T-helper 17 cell (primary cell): ENCODE data around the gene TCP10L. TPM values are rescaled to one million over a fixed set of nuclear protein-coding genes. Genes with fewer than 3 reads are reported as not detected.
"Not testable (repeated sequence)": the region's sequence is repeated elsewhere in the genome, so short reads cannot be mapped to it uniquely, and the experiment has no call there.

Experiments used
- ATAC-seq: fragments of 150-1000 bp; cut with Tn5 transposase; 2 replicates; pipeline ENCODE4 v1.10.0; 2021; ENCODE audit warnings: mild to moderate bottlenecking, moderate library complexity
- DNase-seq, 3 donors: peaks; one replicate each; pipeline versions ENCODE4 v3.0.0 to v3.0.0-alpha.2; 2020 to 2021
- H3K9me3 ChIP-seq: one replicate; pipeline ENCODE4 v1.7.0; 2013; ENCODE audit warnings: low read length, mild to moderate bottlenecking; ENCODE audit not compliant: control insufficient read depth, poor library complexity, severe bottlenecking
- H3K27ac Mint-ChIP-seq: one replicate; pipeline ENCODE4 v1.8.0; 2022; ENCODE audit warnings: mild to moderate bottlenecking, moderate library complexity, mixed read lengths
- H3K27me3 Mint-ChIP-seq: one replicate; pipeline ENCODE4 v1.8.0; 2022; ENCODE audit warnings: mixed read lengths
- H3K36me3 Mint-ChIP-seq: one replicate; pipeline ENCODE4 v1.8.0; 2022; ENCODE audit warnings: low read depth, mixed read lengths
- H3K4me1 Mint-ChIP-seq: one replicate; pipeline ENCODE4 v1.8.0; 2022; ENCODE audit warnings: mild to moderate bottlenecking, mixed read lengths
- H3K4me3 Mint-ChIP-seq: one replicate; pipeline ENCODE4 v1.8.0; 2022; ENCODE audit warnings: mild to moderate bottlenecking, moderate library complexity, mixed read lengths
- total RNA-seq, 4 donors: library from RNA in 2 of 4; stranded (reverse) in 2 of 4; gene quantifications; one replicate each; pipeline ENCODE4 v1.2.3 and lab custom pipeline; 2022 to 2026

Gene TCP10L
- total RNA-seq (under 1 TPM in 1 of 2 donors, not detected in 1; 0.57 TPM), total RNA-seq (lab: John Stamatoyannopoulos, UW) (0.12 to 0.90 reads per million in 2 donors)

- no peaks in the 10 kb centered on the region for H3K36me3 Mint-ChIP-seq
- DNase-seq (no peak), ATAC-seq (no peak)
- H3K9me3 ChIP-seq: no peaks in the 10 kb centered on the region
- H3K27me3 Mint-ChIP-seq: no peaks in the 10 kb centered on the region
- no peak within 1 kb of the TSS for H3K27ac Mint-ChIP-seq
- peaks cover 3% of the 10 kb centered on the region for H3K4me1 Mint-ChIP-seq
- H3K4me3 Mint-ChIP-seq: no peak within 1 kb of the TSS
These were observed at the start of gene TCP10L for GRCh38 chr21:32585042-32585710. TSS of gene TCP10L (minus strand) at chr21:32585523. CDS start at chr21:32584304, 1,219 bp downstream.

GRCh38 chr21:32626621-32627196 lies 41.4 kb upstream of the TCP10L start:
- peaks cover 3% of the 10 kb centered on the region for H3K9me3 ChIP-seq
- H3K36me3 Mint-ChIP-seq: peaks cover 6% of the 10 kb centered on the region
- peak overlapping the region; percentile 27 for H3K27ac Mint-ChIP-seq
- no peak for ATAC-seq
- no peak overlapping the region for H3K4me3 Mint-ChIP-seq
- DNase-seq: no peak
- H3K27me3 Mint-ChIP-seq: peaks cover 13% of the 10 kb centered on the region
- H3K4me1 Mint-ChIP-seq: peaks cover 7% of the 10 kb centered on the region

- H3K4me1 Mint-ChIP-seq, ATAC-seq, H3K9me3 ChIP-seq, H3K27ac Mint-ChIP-seq, DNase-seq, H3K36me3 Mint-ChIP-seq, H3K4me3 Mint-ChIP-seq: not testable (repeated sequence)
- peaks cover 23% of the 10 kb centered on the region for H3K27me3 Mint-ChIP-seq
These were observed 32.9 kb upstream of the TCP10L start for GRCh38 chr21:32618218-32618617.

GRCh38 chr21:32613436-32614043 lies 28.2 kb upstream of the TCP10L start:
- Mint-ChIP-seq H3K36me3 (peaks cover 4% of the 10 kb centered on the region), H3K4me1 (peaks cover 16% of the 10 kb centered on the region), H3K4me3 (peak overlapping the region; percentile 97), H3K27ac (peak overlapping the region; percentile 98), H3K27me3 (peaks cover 6% of the 10 kb centered on the region)
- ATAC-seq: no peak
- no peaks in the 10 kb centered on the region for H3K9me3 ChIP-seq
- DNase-seq: no peak

GRCh38 chr21:32612999-32613337 lies 27.6 kb upstream of the TCP10L start:
- H3K4me1 Mint-ChIP-seq: peaks cover 16% of the 10 kb centered on the region
- H3K27me3 Mint-ChIP-seq: peaks cover 6% of the 10 kb centered on the region
- H3K9me3 ChIP-seq: no peaks in the 10 kb centered on the region
- peak overlapping the region; percentile 97 for H3K4me3 Mint-ChIP-seq
- peak overlapping the region; percentile 98 for H3K27ac Mint-ChIP-seq
- DNase-seq (no peak), ATAC-seq (peak; percentile 1)
- peaks cover 4% of the 10 kb centered on the region for H3K36me3 Mint-ChIP-seq

GRCh38 chr21:32612075-32612998 lies 27.0 kb upstream of the TCP10L start, which contains the start of gene CFAP298:
TSS of gene CFAP298 (minus strand) at chr21:32612377. CDS start at chr21:32612243, 134 bp downstream.
- H3K4me3 Mint-ChIP-seq: peak within 1 kb of the TSS; percentile 97
- peaks cover 4% of the 10 kb centered on the region for H3K36me3 Mint-ChIP-seq
- peak within 1 kb of the TSS; percentile 98 for H3K27ac Mint-ChIP-seq
- H3K4me1 Mint-ChIP-seq: peaks cover 16% of the 10 kb centered on the region
- H3K27me3 Mint-ChIP-seq: peaks cover 6% of the 10 kb centered on the region
- H3K9me3 ChIP-seq: no peaks in the 10 kb centered on the region
- DNase-seq: peak; percentile 76 to 86 (median 82)
- ATAC-seq: peak; percentile 96

- peak in 2 of 3 donors; percentile 17 for DNase-seq
- Mint-ChIP-seq H3K4me1 (peaks cover 16% of the 10 kb centered on the region), H3K4me3 (peak overlapping the region; percentile 97), H3K36me3 (peaks cover 4% of the 10 kb centered on the region), H3K27ac (peak overlapping the region; percentile 98), H3K27me3 (peaks cover 6% of the 10 kb centered on the region)
- no peak for ATAC-seq
- no peaks in the 10 kb centered on the region for H3K9me3 ChIP-seq
These were observed 26.2 kb upstream of the TCP10L start for GRCh38 chr21:32611471-32611997.

- H3K4me3 Mint-ChIP-seq, H3K27me3 Mint-ChIP-seq, DNase-seq, H3K9me3 ChIP-seq, H3K36me3 Mint-ChIP-seq, ATAC-seq: not testable (repeated sequence)
- Mint-ChIP-seq H3K4me1 (peaks cover 16% of the 10 kb centered on the region), H3K27ac (peak overlapping the region; percentile 98)
These were observed 25.6 kb upstream of the TCP10L start for GRCh38 chr21:32610940-32611339.

- Mint-ChIP-seq H3K4me3 (no peak overlapping the region), H3K4me1 (peaks cover 21% of the 10 kb centered on the region), H3K27ac (no peak overlapping the region), H3K27me3 (no peaks in the 10 kb centered on the region), H3K36me3 (peaks cover 12% of the 10 kb centered on the region)
- no peaks in the 10 kb centered on the region for H3K9me3 ChIP-seq
- ATAC-seq (no peak), DNase-seq (no peak)
These were observed 23.5 kb upstream of the TCP10L start for GRCh38 chr21:32608851-32609250.

GRCh38 chr21:32605469-32605868 lies 20.1 kb upstream of the TCP10L start:
- no peak for DNase-seq
- Mint-ChIP-seq H3K27ac (peak overlapping the region; percentile 63), H3K4me1 (peaks cover 16% of the 10 kb centered on the region), H3K27me3 (no peaks in the 10 kb centered on the region), H3K4me3 (no peak overlapping the region), H3K36me3 (peaks cover 18% of the 10 kb centered on the region)
- no peak for ATAC-seq
- no peaks in the 10 kb centered on the region for H3K9me3 ChIP-seq

- peak overlapping the region; percentile 62 for H3K4me3 Mint-ChIP-seq
- no peaks in the 10 kb centered on the region for H3K9me3 ChIP-seq
- DNase-seq (no peak), ATAC-seq (no peak)
- H3K4me1 Mint-ChIP-seq: peaks cover 10% of the 10 kb centered on the region
- H3K27ac Mint-ChIP-seq: no peak overlapping the region
- H3K36me3 Mint-ChIP-seq: peaks cover 22% of the 10 kb centered on the region
- H3K27me3 Mint-ChIP-seq: no peaks in the 10 kb centered on the region
These were observed 19.1 kb upstream of the TCP10L start for GRCh38 chr21:32604464-32604863.

- Mint-ChIP-seq H3K36me3 (peaks cover 20% of the 10 kb centered on the region), H3K4me1 (peaks cover 10% of the 10 kb centered on the region), H3K27me3 (no peaks in the 10 kb centered on the region), H3K27ac (no peak overlapping the region), H3K4me3 (peak overlapping the region; percentile 15)
- H3K9me3 ChIP-seq: no peaks in the 10 kb centered on the region
- DNase-seq: no peak
- ATAC-seq: no peak
These were observed 17.8 kb upstream of the TCP10L start for GRCh38 chr21:32603131-32603530.
